RPMI7951 (cell line): ENCODE measurements around the gene GRIN1. TPM values are rescaled to one million over a fixed set of nuclear protein-coding genes. Genes with fewer than 3 reads are reported as not detected.

Experiments used
- DNase-seq: peaks from one replicate; pipeline ENCODE4 v3.0.0-alpha.2; 2012; ENCODE audit warnings: low read depth
- total RNA-seq: library from RNA; depleted of rRNA; stranded (reverse); fragments of >200 nt; shearing (Covaris generic); gene quantifications from 2 replicates; pipeline ENCODE4 v1.2.3, GENCODE V29; 2014

The GRIN1 gene
- total RNA-seq, 1 experiment from 2014 or later, result not detected

GRCh38 chr9:137193771-137194170 lies 54.8 kb downstream of the GRIN1 start:
- DNase-seq, result no peak

- no peak for DNase-seq
Measured at GRCh38 chr9:137194388-137194787, 55.4 kb downstream of the GRIN1 start.

- no peak for DNase-seq
Measured at GRCh38 chr9:137194909-137195308, 56.0 kb downstream of the GRIN1 start.

- DNase-seq, result no peak
Measured at GRCh38 chr9:137195525-137196220, 56.7 kb downstream of the GRIN1 start.

GRCh38 chr9:137198051-137198901 lies 59.3 kb downstream of the GRIN1 start:
- DNase-seq, result no peak

GRCh38 chr9:137198902-137199283 lies 59.9 kb downstream of the GRIN1 start:
- no peak for DNase-seq

GRCh38 chr9:137199411-137200121 lies 60.6 kb downstream of the GRIN1 start:
- no peak for DNase-seq

GRCh38 chr9:137200311-137201204 lies 61.6 kb downstream of the GRIN1 start, which contains the start of gene TPRN:
TPRN (minus strand) TSS chr9:137200741; CDS start chr9:137200711, 30 bp downstream.
- peak; percentile 98 for DNase-seq

GRCh38 chr9:137201205-137201868 lies 62.4 kb downstream of the GRIN1 start:
- no peak for DNase-seq

GRCh38 chr9:137202966-137203365 lies 64.0 kb downstream of the GRIN1 start:
- DNase-seq, result no peak

- DNase-seq, result no peak
Measured at GRCh38 chr9:137204731-137205125, 65.8 kb downstream of the GRIN1 start.

GRCh38 chr9:137205126-137206069 lies 66.4 kb downstream of the GRIN1 start, which contains the start of the genes NDOR1 and TMEM203:
NDOR1 (plus strand) TSS chr9:137205700; CDS start chr9:137205778, 78 bp downstream.
TMEM203 (minus strand) TSS chr9:137205648; CDS start chr9:137205414, 234 bp downstream.
- DNase-seq, result peak; percentile 78

- DNase-seq, result no peak
Measured at GRCh38 chr9:137206602-137207001, 67.6 kb downstream of the GRIN1 start.

GRCh38 chr9:137211532-137211931 lies 72.6 kb downstream of the GRIN1 start:
- DNase-seq, result no peak

- DNase-seq, result no peak
Measured at GRCh38 chr9:137212520-137212919, 73.6 kb downstream of the GRIN1 start.

GRCh38 chr9:137213160-137214060 lies 74.5 kb downstream of the GRIN1 start:
- no peak for DNase-seq

GRCh38 chr9:137214620-137215019 lies 75.7 kb downstream of the GRIN1 start:
- no peak for DNase-seq
